ENCODE results near the gene PKHD1.

- TF ChIP-seq TAF1 (IDR thresholded peaks at IDR 0.05; ENCODE audit: borderline replicate concordance, insufficient read depth, low read length) (no peak), REST (IDR thresholded peaks at IDR 0.05; ENCODE audit: insufficient read depth in 1 of 2, low read depth in 2 of 2, low read length in 2 of 2) (no peak), POLR2AphosphoS5 (IDR thresholded peaks at IDR 0.05; ENCODE audit: low read depth, low read length) (no peak), FOXP2 (optimal IDR thresholded peaks at IDR 0.05; ENCODE audit: borderline replicate concordance, extremely low read depth, extremely low read length, insufficient read depth) (no peak), SIN3A (IDR thresholded peaks at IDR 0.05; ENCODE audit: borderline replicate concordance, insufficient read depth, low read length) (no peak)
Observed at GRCh38 chr6:51704932-51705540, 382.4 kb downstream of the PKHD1 start.
